ENCODE results near the gene ZEB2. TPM values are rescaled to one million over a fixed set of nuclear protein-coding genes. Genes with fewer than 3 reads are reported as not detected.

ZEB2 gene
- total and polyA plus RNA-seq, 10 of the 15 experiments (the other 5 are each of a cell fraction or from before 2014, with no cell fraction given) = 0.14 to 3.2 (median 0.84) TPM

- in situ Hi-C loops (cut with MboI) (no loop called here), intact Hi-C loops (cut with micrococcal nuclease; ENCODE audit: unreplicated experiment) (no loop called here)
- no peaks in the 10 kb centered on the region for H3K9me3 ChIP-seq (replicated peaks; ENCODE audit: control insufficient read depth, insufficient read depth, low read length)
- no peak overlapping the region for H3K27ac ChIP-seq (ENCODE audit: control insufficient read depth, insufficient read depth)
- DNase-seq (ENCODE audit: low read depth, low spot score) (no peak), ATAC-seq (no peak), FAIRE-seq (no peak)
- H3K9ac ChIP-seq (ENCODE audit: control insufficient read depth, insufficient read depth, low read length) = no peak overlapping the region
- H3K36me3 ChIP-seq (ENCODE audit: control insufficient read depth in 2 of 2, insufficient read depth in 2 of 2, low read length in 1 of 2) = no peaks in the 10 kb centered on the region
- WGBS (ENCODE audit: insufficient coverage, insufficient replicate concordance, low lambda C conversion rate, missing lambda C conversion rate) = 100% methylated on average over 2 of the region's 2 CpGs
- H3K4me1 ChIP-seq (ENCODE audit: control insufficient read depth, insufficient read depth, low read length) = peaks cover 5% of the 10 kb centered on the region
- no peak overlapping the region for H3K4me2 ChIP-seq (ENCODE audit: control insufficient read depth, insufficient read depth)
- ChIA-PET SMC1A (ENCODE audit: uncharacterized antibody, unreplicated experiment) (interaction anchor here (0.5 to 0.8 kb wide), 3 partner anchors 12 to 998 kb away, joined by 3 read pairs; no protein-coding TSS in a partner anchor), RAD21 (ENCODE audit: unreplicated experiment) (no interaction called here), POLR2A (no interaction called here), CTCF (no interaction called here)
- no peak overlapping the region for H3K4me3 ChIP-seq
- H3K79me2 ChIP-seq (ENCODE audit: control insufficient read depth, insufficient read depth, low read length) = no peaks in the 10 kb centered on the region
- H2AFZ ChIP-seq (ENCODE audit: control insufficient read depth, low read depth, low read length) = no peak overlapping the region
- no peaks in the 10 kb centered on the region for H4K20me1 ChIP-seq (ENCODE audit: control insufficient read depth, insufficient read depth)
- no peaks in the 10 kb centered on the region; a peak in 1 of 4 replicates for H3K27me3 ChIP-seq (replicated peaks in 1 of 2; ENCODE audit: control insufficient read depth in 2 of 2, insufficient read depth in 2 of 2, low read length in 1 of 2)
- BruUV-seq (replicated peaks) = no TSS peak
- TF ChIP-seq SP1 (IDR thresholded peaks at IDR 0.05; ENCODE audit: low read depth, low read length) (no peak), POLR2AphosphoS2 (IDR thresholded peaks at IDR 0.05; ENCODE audit: low read depth, low read length) (no peak), MLLT1 (IDR thresholded peaks at IDR 0.05) (no peak), HDAC6 (IDR thresholded peaks at IDR 0.05; ENCODE audit: unreplicated experiment) (no peak), BMI1 (IDR thresholded peaks at IDR 0.05; ENCODE audit: borderline replicate concordance) (no peak), ZNF217 (IDR thresholded peaks at IDR 0.05) (no peak), SIX5 (IDR thresholded peaks at IDR 0.05; ENCODE audit: low read depth, low read length, severe bottlenecking) (no peak), SKIL (IDR thresholded peaks at IDR 0.05; ENCODE audit: low read depth, poor library complexity, severe bottlenecking) (no peak), ZBTB4 (CRISPR knock-in tag; IDR thresholded peaks at IDR 0.05) (no peak), ZBTB40 (IDR thresholded peaks at IDR 0.05; ENCODE audit: borderline replicate concordance) (no peak), ATF2 (IDR thresholded peaks at IDR 0.05; ENCODE audit: low read length) (no peak), MTA2 (IDR thresholded peaks at IDR 0.05; ENCODE audit: low read depth) (no peak)
Observed at GRCh38 chr2:144376926-144377325, 143.0 kb downstream of the ZEB2 start.

All from GM12878 (cell line).